Activated CD8-positive, alpha-beta T cell treated with anti-CD3 and anti-CD28 coated beads for 36 hours (primary cell): ENCODE measurements around the gene RSPH6A. TPM values are rescaled to one million over a fixed set of nuclear protein-coding genes. Genes with fewer than 3 reads are reported as not detected.
"Not testable (repeated sequence)": the region's sequence is repeated elsewhere in the genome, so short reads cannot be mapped to it uniquely, and the experiment has no call there.

ENCODE experiments used
- ATAC-seq: fragments of 200-7000 bp; cut with Tn5 transposase; one replicate; pipeline ENCODE4 v1.10.0; 2021; ENCODE audit warnings: mild to moderate bottlenecking, moderate library complexity
- CTCF ChIA-PET: fragments of 350-600 bp; sonication (Branson Sonifier 250); formaldehyde crosslinking; loops from one replicate; lab custom pipeline; 2021; ENCODE audit warnings: antibody characterized with exemption; lab: Charles Lee
- POLR2A ChIA-PET: fragments of 350-600 bp; sonication (Branson Sonifier 250); formaldehyde crosslinking; loops from one replicate; lab custom pipeline; 2021; ENCODE audit warnings: antibody characterized with exemption; lab: Charles Lee
- DNase-seq: peaks from one replicate; pipeline ENCODE4 v3.0.0-alpha.2; 2020
- H3K27ac Mint-ChIP-seq: one replicate; pipeline ENCODE4 v1.8.0; 2021; ENCODE audit warnings: mild to moderate bottlenecking, mixed read lengths
- H3K27me3 Mint-ChIP-seq: one replicate; pipeline ENCODE4 v1.8.0; 2021; ENCODE audit warnings: mixed read lengths
- H3K36me3 Mint-ChIP-seq: one replicate; pipeline ENCODE4 v1.8.0; 2021; ENCODE audit warnings: low read depth, mixed read lengths
- H3K4me1 Mint-ChIP-seq: one replicate; pipeline ENCODE4 v1.8.0; 2021; ENCODE audit warnings: low read depth, mixed read lengths
- H3K4me3 Mint-ChIP-seq: one replicate; pipeline ENCODE4 v1.8.0; 2021; ENCODE audit warnings: mild to moderate bottlenecking, moderate library complexity, mixed read lengths
- H3K9me3 Mint-ChIP-seq: one replicate; pipeline ENCODE4 v1.8.0; 2021; ENCODE audit warnings: mixed read lengths
- CTCF ChIP-seq: fragments of 200-600 bp; IDR thresholded peaks from one replicate; pipeline ENCODE4 v1.8.0; 2022; ENCODE audit warnings: antibody characterized with exemption, mild to moderate bottlenecking
- intact Hi-C: fragments of 100-400 bp; cut with micrococcal nuclease; formaldehyde crosslinking; loops from one replicate; pipeline ENCODE4 v1.10.0; 2022
- total RNA-seq, 2 experiments: library from RNA; stranded (reverse); gene quantifications; one replicate each; pipeline ENCODE4 v1.2.3, GENCODE V29; 2021

The RSPH6A gene
- total RNA-seq, 2 experiments from 2014 or later, result 0.41 to 0.63 TPM

- no peak for ATAC-seq
- H3K27ac Mint-ChIP-seq, result no peak overlapping the region
- intact Hi-C loops, result no loop called here
- ChIA-PET CTCF (interaction anchor here (0.6 to 4.9 kb wide), 3 partner anchors 11 to 72 kb away, joined by 3 to 19 read pairs (median 3); partner anchors contain the start of gene SIX5), POLR2A (no interaction called here)
- H3K4me1 Mint-ChIP-seq, result no peaks in the 10 kb centered on the region
- DNase-seq, result no peak
- no peaks in the 10 kb centered on the region for H3K36me3 Mint-ChIP-seq
- H3K27me3 Mint-ChIP-seq, result no peaks in the 10 kb centered on the region
- TF ChIP-seq CTCF, result no peak
- H3K4me3 Mint-ChIP-seq, result no peak overlapping the region
- no peaks in the 10 kb centered on the region for H3K9me3 Mint-ChIP-seq
These were observed 57.4 kb downstream of the RSPH6A start for GRCh38 chr19:45757695-45758094.

DNA sequence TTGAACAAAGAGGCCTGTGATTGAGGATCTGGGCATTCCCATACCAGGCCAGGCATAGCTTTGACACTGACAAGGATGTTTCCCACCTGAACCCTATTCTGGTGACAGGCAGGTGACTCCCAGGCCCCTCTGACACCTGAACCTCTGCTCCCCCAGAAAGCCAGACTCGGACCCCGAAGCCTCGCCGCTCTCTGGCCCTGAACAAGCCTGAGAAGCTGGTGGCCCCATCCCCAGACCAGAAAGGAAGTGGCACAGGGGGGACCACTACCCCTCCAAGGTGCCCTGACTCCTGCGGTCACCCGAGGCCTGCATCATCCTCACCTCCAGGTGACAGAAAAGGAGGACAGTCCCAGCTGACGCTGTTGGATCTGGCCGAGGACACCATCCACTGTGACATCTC, 60.8 kb downstream of the RSPH6A start:
- DNase-seq, result no peak
- no peak for TF ChIP-seq CTCF
- POLR2A ChIA-PET, result interaction anchor here (0.6 to 2.6 kb wide), 3 partner anchors 14 to 117 kb away, joined by 3 to 7 read pairs (median 3); no protein-coding TSS in a partner anchor
- H3K27me3 Mint-ChIP-seq, result no peaks in the 10 kb centered on the region
- no peak overlapping the region for H3K4me3 Mint-ChIP-seq
- H3K9me3 Mint-ChIP-seq, result no peaks in the 10 kb centered on the region
- CTCF ChIA-PET, result interaction anchor here (2.2 to 2.7 kb wide), 2 partner anchors 15 to 45 kb away, joined by 5 to 9 read pairs; partner anchors contain the start of gene SIX5
- no peak for ATAC-seq
- H3K27ac Mint-ChIP-seq, result no peak overlapping the region
- intact Hi-C loops, result no loop called here
- H3K36me3 Mint-ChIP-seq, result no peaks in the 10 kb centered on the region
- H3K4me1 Mint-ChIP-seq, result no peaks in the 10 kb centered on the region

DNA sequence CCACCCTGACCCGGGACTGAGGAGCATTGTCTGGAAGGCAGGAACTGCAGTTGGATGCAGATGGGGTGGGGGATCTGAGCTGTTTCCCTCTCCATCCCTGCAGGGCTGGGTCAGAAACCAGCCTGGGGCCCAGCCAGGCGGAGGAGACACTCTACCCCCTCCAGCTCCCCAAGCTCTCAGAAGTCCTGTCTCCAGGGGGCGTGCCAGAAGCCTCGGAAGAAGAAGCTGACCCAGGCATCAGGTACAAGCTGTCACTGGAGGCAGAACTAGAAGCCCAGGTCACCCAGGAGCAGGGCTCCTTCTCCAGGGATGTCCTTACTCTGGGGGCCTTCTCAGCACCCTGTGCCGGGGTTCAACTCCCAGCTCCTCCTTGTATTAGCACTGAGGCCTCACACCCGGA, 61.6 kb downstream of the RSPH6A start:
- H3K4me1 Mint-ChIP-seq, result no peaks in the 10 kb centered on the region
- TF ChIP-seq CTCF, result no peak
- intact Hi-C loops, result no loop called here
- H3K36me3 Mint-ChIP-seq, result no peaks in the 10 kb centered on the region
- H3K27ac Mint-ChIP-seq, result no peak overlapping the region
- ChIA-PET POLR2A (interaction anchor here (0.8 to 2.6 kb wide), 2 partner anchors 14 to 22 kb away, joined by 3 to 7 read pairs; no protein-coding TSS in a partner anchor), CTCF (interaction anchor here (2.2 to 2.7 kb wide), 2 partner anchors 16 to 46 kb away, joined by 5 to 9 read pairs; partner anchors contain the start of gene SIX5)
- H3K9me3 Mint-ChIP-seq, result no peaks in the 10 kb centered on the region
- no peak for ATAC-seq
- no peaks in the 10 kb centered on the region for H3K27me3 Mint-ChIP-seq
- DNase-seq, result no peak
- H3K4me3 Mint-ChIP-seq, result no peak overlapping the region

DNA sequence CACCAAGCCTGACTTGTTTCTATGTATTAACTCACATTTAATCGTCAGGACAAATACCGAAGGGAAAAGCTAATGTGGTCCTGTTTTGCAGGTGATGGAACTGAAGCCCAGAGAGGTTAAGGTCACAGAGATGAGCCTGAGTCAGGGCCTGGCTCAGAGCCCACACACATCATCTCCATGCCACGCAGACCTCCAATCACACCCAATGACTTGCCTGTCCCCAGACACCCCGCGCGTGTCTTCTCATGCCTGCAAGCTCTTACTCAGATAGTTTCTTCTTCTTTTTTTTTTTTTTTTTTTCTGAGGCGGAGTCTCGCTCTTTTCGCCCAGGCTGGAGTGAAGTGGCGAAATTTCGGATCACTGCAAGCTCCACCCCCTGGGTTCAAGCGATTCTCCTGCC, 62.5 kb downstream of the RSPH6A start:
- Mint-ChIP-seq H3K9me3 (no peaks in the 10 kb centered on the region), H3K4me1 (no peaks in the 10 kb centered on the region), H3K27me3 (no peaks in the 10 kb centered on the region), H3K27ac (no peak overlapping the region), H3K4me3 (no peak overlapping the region), H3K36me3 (no peaks in the 10 kb centered on the region)
- ChIA-PET CTCF (interaction anchor here (2.7 kb wide), 1 partner anchor 17 kb away, joined by 9 read pairs; the partner anchor contains the start of gene SIX5), POLR2A (no interaction called here)
- ATAC-seq (no peak), DNase-seq (no peak)
- intact Hi-C loops, result no loop called here
- no peak for TF ChIP-seq CTCF

- POLR2A ChIA-PET, intact Hi-C loops, H3K9me3 Mint-ChIP-seq, H3K27me3 Mint-ChIP-seq, H3K36me3 Mint-ChIP-seq, H3K27ac Mint-ChIP-seq, H3K4me3 Mint-ChIP-seq, H3K4me1 Mint-ChIP-seq, DNase-seq, ATAC-seq: not testable (repeated sequence)
- CTCF ChIA-PET, result interaction anchor here (0.6 kb wide), 1 partner anchor 642 kb away, joined by 3 read pairs; no protein-coding TSS in a partner anchor
These were observed 63.6 kb downstream of the RSPH6A start for GRCh38 chr19:45751483-45751882.
